Hematopoietic multipotent progenitor cell (in vitro differentiated cells): ENCODE data around the gene DUS3L. TPM values are rescaled to one million over a fixed set of nuclear protein-coding genes. Genes with fewer than 3 reads are reported as not detected.

ENCODE experiments used
- DNase-seq, 3 donors: peaks; one replicate each; pipeline ENCODE4 v3.0.0-alpha.2; 2011 to 2015; ENCODE audit warnings: low read depth in 2 of 3, low spot score in 2 of 3
- total RNA-seq: library from RNA; depleted of rRNA; stranded (reverse); fragments of >200 nt; gene quantifications from one replicate; pipeline ENCODE4 v1.2.3, GENCODE V29; 2012

DUS3L gene
- total RNA-seq, 1 donor: 98.0 TPM

- DNase-seq: peak in 1 of 3 donors; percentile 41
These were observed 11.0 kb upstream of the DUS3L start for GRCh38 chr19:5801796-5802619.

- DNase-seq: no peak
These were observed 9.7 kb upstream of the DUS3L start for GRCh38 chr19:5800361-5801270.

GRCh38 chr19:5799247-5800241 is 8.6 kb upstream of the DUS3L start:
- DNase-seq: peak in 2 of 3 donors; percentile 84 to 93

- no peak for DNase-seq
These were observed 7.3 kb upstream of the DUS3L start for GRCh38 chr19:5798244-5798643.

- DNase-seq: no peak
These were observed 4.5 kb upstream of the DUS3L start for GRCh38 chr19:5795382-5795919.

- DNase-seq: no peak
These were observed 2.2 kb upstream of the DUS3L start for GRCh38 chr19:5793188-5793587.

GRCh38 chr19:5792224-5792623 is 1.3 kb upstream of the DUS3L start:
- no peak for DNase-seq

GRCh38 chr19:5789886-5790558 is 941 bp downstream of the DUS3L start:
- DNase-seq: no peak

- no peak for DNase-seq
These were observed 1.6 kb downstream of the DUS3L start for GRCh38 chr19:5789351-5789761.

GRCh38 chr19:5788422-5788821 is 2.5 kb downstream of the DUS3L start:
- no peak for DNase-seq

- no peak for DNase-seq
These were observed 3.4 kb downstream of the DUS3L start for GRCh38 chr19:5787409-5788182.

GRCh38 chr19:5786593-5787408 is 4.2 kb downstream of the DUS3L start:
- DNase-seq: no peak

- DNase-seq: no peak
These were observed 5.5 kb downstream of the DUS3L start for GRCh38 chr19:5785423-5785822.

- DNase-seq: no peak
These were observed 6.3 kb downstream of the DUS3L start, which contains the start of gene PRR22 for GRCh38 chr19:5784581-5785147. Gene PRR22 (minus strand): TSS chr19:5784746. CDS start chr19:5784660, 86 bp downstream.

- no peak for DNase-seq
These were observed 7.7 kb downstream of the DUS3L start for GRCh38 chr19:5782945-5783919.

GRCh38 chr19:5782322-5782721 is 8.6 kb downstream of the DUS3L start:
- no peak for DNase-seq
